Stimulated activated CD4-positive, alpha-beta T cell treated with anti-CD3 and anti-CD28 coated beads, Interleukin-15, amount 100 ng/mL, for 48 hours (primary cell): Measurements from ENCODE around the gene ROR1.
"Not testable (repeated sequence)": the region's sequence is repeated elsewhere in the genome, so short reads cannot be mapped to it uniquely, and the experiment has no call there.

Experiments used
- DNase-seq, 2 donors: peaks; one replicate each; pipeline ENCODE4 v3.0.0-alpha.2; 2020; ENCODE audit warnings: low read depth in 2 of 2

Gene ROR1

GRCh38 chr1:63822540-63822939 is 48.7 kb downstream of the ROR1 start:
- DNase-seq: no peak

DNA sequence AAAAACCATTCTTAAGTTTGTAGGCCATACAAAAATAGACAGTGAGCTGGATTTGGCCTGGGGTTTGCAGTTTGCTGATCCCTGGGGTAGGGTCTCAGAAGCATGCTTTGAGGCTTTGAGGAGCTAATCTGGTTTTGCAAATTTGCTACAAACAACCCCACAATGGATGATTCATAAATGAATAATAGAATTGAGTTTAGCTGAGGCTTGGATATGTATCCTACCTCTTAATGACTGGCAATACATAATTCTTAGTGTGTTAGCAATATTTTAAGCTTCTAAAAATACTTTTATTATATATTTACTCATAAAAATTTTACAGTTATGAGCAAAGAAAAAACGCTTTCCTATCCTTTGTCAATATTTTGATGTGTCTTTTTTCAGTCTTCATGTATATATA is 50.6 kb downstream of the ROR1 start:
- no peak for DNase-seq

DNA sequence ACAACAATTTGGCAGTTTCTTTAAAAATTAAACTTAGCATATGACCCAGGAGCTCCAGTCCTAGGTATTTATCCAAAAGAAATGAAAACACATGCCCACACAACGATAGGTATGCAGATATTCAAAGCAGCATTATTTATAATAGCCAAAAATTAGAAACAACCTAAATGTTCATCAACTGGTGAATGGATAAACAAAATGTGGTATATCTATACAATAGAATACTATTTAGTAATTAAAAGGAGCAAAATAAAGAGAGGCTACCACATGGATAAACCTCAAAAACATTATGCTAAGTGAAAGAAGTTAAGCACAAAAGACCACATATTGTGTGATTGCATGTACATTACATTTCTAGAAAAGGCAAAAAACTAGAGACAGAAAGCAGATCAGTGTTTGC is 51.3 kb downstream of the ROR1 start:
- DNase-seq: no peak

DNA sequence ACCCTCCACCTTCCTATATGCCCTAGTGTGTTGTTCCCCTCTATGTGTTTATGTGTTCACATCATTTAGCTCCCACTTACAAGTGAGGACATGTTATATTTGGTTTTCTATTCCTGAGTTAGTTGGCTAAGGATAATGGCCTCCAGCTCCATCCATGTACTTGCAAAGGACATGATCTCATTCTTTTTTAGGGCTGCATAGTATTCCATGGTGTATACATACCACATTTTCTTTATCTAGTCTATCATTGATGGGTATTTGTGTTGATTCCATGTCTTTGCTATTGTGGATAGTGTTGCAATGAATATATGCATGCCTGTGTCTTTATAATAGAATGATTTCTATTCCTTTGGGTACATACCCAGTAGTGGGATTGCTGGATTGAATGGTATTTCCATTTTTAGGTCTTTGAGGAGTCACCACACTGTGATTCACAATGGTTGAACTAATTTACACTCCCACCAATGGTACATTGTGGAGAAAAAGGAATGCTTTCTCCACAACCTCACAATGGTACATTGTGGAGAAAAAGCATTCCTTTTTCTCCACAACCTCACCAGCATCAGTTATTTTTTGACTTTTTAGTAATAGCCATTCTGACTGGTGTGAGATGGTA is 52.5 kb downstream of the ROR1 start:
- DNase-seq: not testable (repeated sequence)

DNA sequence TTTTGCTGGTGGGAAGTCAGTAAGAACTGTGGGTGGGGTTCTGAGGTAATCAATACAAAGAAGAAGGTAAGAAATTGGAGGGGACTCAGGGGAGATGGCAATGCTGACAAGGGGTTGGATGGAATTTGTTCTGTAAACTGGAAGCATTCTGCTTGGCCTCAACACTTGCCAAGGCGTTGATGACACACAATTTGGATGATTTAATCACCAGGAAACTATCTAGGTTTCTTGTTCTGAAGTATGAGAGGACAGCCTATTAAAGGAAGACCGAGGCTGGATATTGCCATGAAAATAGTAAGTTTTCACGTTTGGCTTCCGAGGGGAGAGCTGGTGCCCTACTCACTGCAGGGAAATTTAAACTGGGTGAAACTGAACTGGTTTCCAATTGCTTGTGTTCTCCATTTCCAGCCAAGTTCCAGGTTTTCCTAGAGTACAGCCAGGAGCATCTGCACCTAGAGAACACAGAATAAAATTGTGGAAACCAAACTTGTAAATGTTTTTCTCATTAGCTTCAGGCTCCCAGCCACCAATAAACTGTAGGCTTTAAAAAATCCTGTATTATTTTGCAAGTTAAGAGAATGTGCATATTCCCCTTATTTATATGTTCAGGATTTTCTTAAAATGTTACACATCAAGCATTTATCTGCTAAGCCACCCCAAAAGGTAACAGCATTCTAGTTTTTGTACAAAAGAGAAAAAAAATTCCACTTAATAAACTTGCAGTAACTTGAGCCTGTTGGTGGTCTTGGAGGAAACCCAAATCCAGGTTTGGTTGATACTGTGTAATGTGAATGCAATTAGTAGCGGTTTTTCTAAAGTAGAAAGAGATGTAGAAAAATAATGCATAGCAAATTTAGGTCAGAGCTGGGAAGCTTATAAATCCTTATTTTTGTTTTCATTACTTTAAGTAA is 53.8 kb downstream of the ROR1 start:
- no peak for DNase-seq

GRCh38 chr1:63828322-63829044 is 54.7 kb downstream of the ROR1 start:
- DNase-seq: no peak

DNA sequence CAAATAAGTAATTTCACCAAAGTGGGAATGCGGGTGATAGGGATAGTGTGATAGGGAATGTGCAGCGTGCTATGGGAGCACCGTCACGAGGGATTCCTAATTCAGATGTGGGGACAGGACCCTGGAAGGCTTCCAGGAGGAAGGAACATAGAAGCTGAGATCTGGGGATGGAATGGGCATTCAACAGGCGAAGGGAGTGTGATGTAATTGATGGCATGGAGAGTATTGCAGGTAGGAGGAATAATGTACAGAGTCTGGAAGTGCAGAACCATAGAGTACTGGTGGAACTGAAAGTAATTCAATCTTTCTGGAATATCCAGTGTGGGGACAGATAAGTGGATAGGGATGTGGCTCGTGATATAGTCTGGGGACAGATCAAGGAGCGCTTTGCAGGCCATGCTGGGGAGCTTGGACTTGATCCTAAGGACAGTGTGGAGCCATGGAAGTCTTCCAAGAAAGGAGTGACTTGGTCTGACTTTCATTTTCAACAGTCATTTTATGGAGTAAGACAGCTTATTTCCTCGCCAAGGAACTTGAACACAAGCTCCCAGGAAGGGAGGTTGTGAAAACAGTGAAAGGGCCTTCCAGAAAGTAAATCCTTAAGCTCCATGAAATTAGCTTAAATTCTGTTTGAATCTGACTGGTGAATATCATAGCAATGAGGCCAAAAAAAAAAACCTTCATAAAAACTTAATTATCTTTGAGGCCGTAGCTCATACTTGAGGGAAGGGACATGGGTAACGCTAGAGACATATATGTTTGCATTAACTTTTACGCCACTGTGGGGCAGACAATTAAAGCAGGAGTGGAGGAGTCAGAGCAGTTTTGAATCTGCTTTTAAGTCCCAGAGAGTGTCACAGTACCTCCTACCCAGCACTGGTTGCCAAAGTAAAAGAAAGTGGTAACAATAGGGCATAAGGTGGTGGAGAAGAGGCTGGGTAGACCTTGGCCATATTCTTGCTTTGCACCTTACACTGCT is 55.8 kb downstream of the ROR1 start:
- DNase-seq: no peak

DNA sequence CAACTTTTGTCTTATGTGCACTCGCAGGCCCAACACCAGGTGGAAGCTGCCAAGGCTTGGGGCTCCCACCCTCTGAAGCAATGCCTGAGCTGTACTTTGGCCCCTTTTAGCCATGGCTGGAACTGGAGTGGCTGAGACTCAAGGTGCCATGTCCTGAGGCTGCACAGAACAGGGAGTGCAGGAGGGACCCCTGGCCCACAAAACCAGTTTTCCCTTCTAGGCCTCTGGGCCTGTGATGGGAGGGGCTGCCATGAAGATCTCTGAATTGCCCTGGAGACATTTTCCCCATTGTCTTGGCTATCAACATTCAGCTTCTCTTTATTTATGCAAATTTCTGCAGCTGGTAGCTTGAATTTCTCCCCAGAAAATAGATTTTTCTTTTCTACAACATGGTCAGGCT is 57.6 kb downstream of the ROR1 start:
- DNase-seq: no peak

DNA sequence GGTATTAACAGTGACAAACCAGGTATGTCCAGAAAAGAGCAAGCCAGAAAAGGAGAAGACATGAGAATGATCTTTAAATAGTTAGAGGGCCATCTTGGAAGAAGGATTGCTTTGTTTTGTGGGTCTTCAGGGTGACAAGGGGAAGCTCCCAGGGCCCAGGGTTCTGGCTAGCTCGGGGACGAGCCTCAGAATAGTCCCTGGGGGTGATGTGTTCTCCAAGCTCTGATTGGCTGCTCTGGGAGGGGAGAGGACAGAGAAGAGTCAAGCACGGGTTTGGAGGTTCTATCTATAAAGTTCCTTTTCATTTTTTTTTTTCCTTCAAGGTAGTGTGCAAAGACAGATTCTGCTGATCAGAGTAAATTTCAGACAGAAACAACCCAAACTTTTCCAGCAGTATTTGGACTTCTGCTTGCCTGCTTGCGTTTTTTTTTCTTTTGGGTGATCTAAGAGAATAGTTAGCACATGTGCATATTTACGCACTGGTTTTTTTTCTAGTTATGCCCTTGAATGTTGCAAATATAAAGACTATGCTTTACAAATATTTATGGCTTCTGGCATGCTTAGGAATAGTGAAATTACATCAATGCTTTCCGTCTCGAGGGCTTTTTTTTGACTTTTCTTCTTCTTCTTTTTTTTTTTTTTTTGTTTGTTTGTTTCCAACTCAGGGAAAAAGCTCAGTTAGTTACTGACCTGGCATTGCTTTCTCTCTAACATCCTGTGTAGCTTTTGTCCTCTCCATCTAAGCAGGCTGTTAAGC is 59.7 kb downstream of the ROR1 start:
- DNase-seq: no peak

- DNase-seq: no peak
These were observed 61.3 kb downstream of the ROR1 start for GRCh38 chr1:63835128-63835527.

DNA sequence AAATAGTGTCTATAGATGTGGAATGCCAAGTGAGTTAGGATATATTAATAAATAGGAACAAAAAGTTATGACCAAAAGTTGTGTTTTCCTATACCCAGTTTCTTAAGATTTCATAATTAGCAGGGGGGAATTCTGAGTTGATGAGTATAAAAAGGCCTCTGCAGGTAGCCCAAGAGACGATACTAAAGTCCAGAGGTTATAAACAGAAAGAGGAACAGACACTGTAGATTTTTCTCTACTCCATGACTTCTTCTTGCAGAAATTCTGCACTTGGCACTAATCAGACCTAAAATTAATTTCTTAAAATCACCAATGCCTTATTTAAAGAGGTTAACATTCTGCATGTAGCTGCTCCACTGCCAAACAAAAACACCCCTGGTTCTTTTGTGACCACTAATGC is 62.6 kb downstream of the ROR1 start:
- DNase-seq: no peak

GRCh38 chr1:63836830-63837229 is 63.0 kb downstream of the ROR1 start:
- no peak for DNase-seq

DNA sequence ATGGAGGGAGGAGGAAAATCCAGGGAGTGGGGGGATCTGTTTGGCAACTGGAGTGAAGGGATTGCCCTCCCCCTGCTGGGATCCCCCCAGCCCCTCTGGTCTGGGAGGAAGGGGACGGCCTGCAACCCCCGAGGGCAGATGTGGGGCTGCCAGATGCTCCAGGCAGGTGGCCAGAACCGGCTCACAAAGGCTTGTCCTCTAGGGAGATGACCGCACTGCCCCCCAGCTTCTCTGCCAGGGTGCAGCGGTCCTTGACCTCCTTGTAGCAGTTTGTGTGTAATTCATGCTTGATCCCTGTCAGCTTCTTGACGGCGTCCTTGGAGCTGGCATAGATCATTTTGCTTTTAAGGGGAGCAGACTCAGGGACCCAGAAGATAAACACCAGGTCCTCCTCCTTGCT is 69.2 kb downstream of the ROR1 start:
- no peak for DNase-seq

DNA sequence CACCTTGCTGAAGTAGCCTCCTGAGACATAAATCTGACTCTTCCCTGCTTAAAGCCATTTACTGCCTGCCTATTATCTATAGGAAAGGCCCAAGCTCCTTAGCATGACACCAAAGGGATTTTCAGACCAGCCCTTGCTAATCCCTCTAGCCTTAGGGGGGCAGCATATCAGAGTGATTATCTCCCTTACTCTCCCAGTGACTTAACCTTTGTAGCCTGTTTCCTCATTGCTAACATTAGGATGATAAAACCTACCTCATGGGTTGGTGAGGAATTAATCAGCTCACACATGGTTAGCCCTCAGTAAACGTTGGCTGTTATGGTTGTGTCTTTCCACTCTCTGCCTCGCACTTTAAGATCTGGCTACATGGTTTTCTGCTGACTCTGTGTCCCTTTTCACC is 70.1 kb downstream of the ROR1 start:
- DNase-seq: no peak

DNA sequence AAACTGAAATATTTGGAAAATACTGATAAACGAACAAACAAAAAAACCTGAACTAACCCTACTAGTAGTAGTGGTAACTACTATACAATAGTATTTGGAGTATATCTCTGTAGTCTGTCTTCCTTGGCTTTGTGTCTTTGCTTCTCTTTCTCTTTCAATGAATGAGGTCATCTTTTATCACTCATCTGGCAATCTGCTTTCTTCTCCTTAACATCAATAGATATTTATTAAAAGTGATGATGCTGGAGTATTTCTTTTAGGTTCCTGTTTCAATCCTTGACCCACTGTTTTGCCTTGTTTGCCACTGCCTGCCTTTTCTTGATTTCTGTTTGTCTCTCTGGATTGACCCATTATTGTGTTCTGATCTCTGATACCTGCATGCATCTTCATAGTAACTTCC is 71.5 kb downstream of the ROR1 start:
- no peak for DNase-seq

DNA sequence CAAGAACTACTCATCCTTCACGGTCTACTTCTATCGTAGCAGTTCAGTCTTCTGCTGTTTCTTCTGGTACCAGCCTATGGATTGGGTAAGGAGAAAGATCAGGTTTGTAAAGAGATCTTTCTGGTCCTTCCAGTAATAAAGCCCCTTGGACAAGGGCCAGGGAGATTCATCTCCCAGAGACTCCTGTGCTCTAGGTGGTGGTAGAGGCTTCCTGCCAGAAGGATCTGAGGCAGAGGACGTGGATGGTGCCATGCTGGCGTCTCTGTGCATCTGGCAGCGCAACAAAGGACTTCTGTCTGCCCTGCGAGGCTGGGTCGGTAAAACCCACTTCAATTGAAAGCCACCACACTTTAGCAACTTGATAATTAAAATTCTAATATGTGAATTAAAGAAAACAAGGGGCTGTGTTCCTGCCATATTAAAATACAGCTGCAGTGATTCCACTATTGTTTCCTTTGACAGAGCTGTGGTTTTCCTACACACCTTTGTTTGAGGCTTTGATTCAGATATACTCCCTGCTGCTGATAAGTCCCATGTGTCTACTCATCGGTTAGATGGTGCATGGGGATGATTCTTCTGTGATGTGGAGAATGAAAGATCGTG is 73.6 kb downstream of the ROR1 start:
- DNase-seq: no peak

- DNase-seq: no peak
These were observed 74.9 kb downstream of the ROR1 start for GRCh38 chr1:63848733-63849132.

GRCh38 chr1:63849149-63849548 is 75.3 kb downstream of the ROR1 start:
- DNase-seq: no peak

GRCh38 chr1:63854091-63854490 is 80.3 kb downstream of the ROR1 start:
- DNase-seq: no peak

- no peak for DNase-seq
These were observed 82.1 kb downstream of the ROR1 start for GRCh38 chr1:63855942-63856341.
